OCI-LY3 (cell line): ENCODE results near the gene KRTAP5-6.
"Not testable (repeated sequence)": the region's sequence is repeated elsewhere in the genome, so short reads cannot be mapped to it uniquely, and the experiment has no call there.

Source experiments
- H2AFZ ChIP-seq: fragments of 200-600, 300-600 bp; shearing (Covaris generic); 2 replicates; pipeline ENCODE4 v1.6.0; 2014; ENCODE audit warnings: antibody characterized with exemption, low read depth, low read length
- H3K27ac ChIP-seq: fragments of 200-600, 300-600 bp; sonication (generic); 2 replicates; pipeline ENCODE4 v1.5.1; 2014; ENCODE audit warnings: mild to moderate bottlenecking, low read length, moderate library complexity, mixed read lengths
- H3K27me3 ChIP-seq: fragments of 200-600, 300-600 bp; sonication (generic); 2 replicates; pipeline ENCODE4 v1.6.1; 2014; ENCODE audit warnings: low read depth, low read length, mixed read lengths
- H3K36me3 ChIP-seq: fragments of 200-600, 300-600 bp; sonication (generic); replicated peaks from 2 replicates; pipeline ENCODE3; 2014; ENCODE audit warnings: low read depth, low read length, mixed read lengths
- H3K4me1 ChIP-seq: fragments of 300-600, 200-600 bp; sonication (generic); 2 replicates; pipeline ENCODE4 v1.6.1; 2014; ENCODE audit warnings: low read length, mixed read lengths
- H3K4me2 ChIP-seq: fragments of 200-600, 300-600 bp; sonication (generic); 2 replicates; pipeline ENCODE4 v1.6.1; 2014; ENCODE audit warnings: low read length, mixed read lengths
- H3K4me3 ChIP-seq: fragments of 300-600, 200-600 bp; sonication (generic); 2 replicates; pipeline ENCODE4 v1.5.1; 2014; ENCODE audit warnings: antibody characterized with exemption, mild to moderate bottlenecking, low read length, moderate library complexity
- H3K79me2 ChIP-seq: fragments of 300-600, 200-600 bp; shearing (Covaris generic); 2 replicates; pipeline ENCODE4 v1.6.1; 2014; ENCODE audit warnings: mild to moderate bottlenecking, low read length, mixed read lengths
- H3K9ac ChIP-seq: fragments of 300-600, 200-600 bp; shearing (Covaris generic); 2 replicates; pipeline ENCODE4 v1.6.0; 2014; ENCODE audit warnings: mild to moderate bottlenecking, low read length, moderate library complexity
- H3K9me3 ChIP-seq: fragments of 200-600, 300-600 bp; shearing (Covaris generic); 2 replicates; pipeline ENCODE4 v1.6.1; 2014; ENCODE audit warnings: low read length, mixed read lengths; ENCODE audit not compliant: insufficient read depth
- H4K20me1 ChIP-seq: fragments of 200-600, 300-600 bp; sonication (generic); 2 replicates; pipeline ENCODE4 v1.6.1; 2016; ENCODE audit warnings: low read length, mixed read lengths; ENCODE audit not compliant: insufficient read depth
- EZH2phosphoT487 ChIP-seq: fragments of 200-600 bp; shearing (Covaris generic); IDR thresholded peaks from 2 replicates; pipeline ENCODE4 v1.6.1; 2018; ENCODE audit warnings: antibody characterized with exemption, mixed run types, low read depth
- TF ChIP-seq, protein P1 (sequence below): fragments of 200-600, 300-600 bp; sonication (generic); IDR thresholded peaks from 2 replicates; pipeline ENCODE4 v1.5.1; 2014; ENCODE audit warnings: antibody characterized with exemption, low read length, low read depth

Gene KRTAP5-6

DNA sequence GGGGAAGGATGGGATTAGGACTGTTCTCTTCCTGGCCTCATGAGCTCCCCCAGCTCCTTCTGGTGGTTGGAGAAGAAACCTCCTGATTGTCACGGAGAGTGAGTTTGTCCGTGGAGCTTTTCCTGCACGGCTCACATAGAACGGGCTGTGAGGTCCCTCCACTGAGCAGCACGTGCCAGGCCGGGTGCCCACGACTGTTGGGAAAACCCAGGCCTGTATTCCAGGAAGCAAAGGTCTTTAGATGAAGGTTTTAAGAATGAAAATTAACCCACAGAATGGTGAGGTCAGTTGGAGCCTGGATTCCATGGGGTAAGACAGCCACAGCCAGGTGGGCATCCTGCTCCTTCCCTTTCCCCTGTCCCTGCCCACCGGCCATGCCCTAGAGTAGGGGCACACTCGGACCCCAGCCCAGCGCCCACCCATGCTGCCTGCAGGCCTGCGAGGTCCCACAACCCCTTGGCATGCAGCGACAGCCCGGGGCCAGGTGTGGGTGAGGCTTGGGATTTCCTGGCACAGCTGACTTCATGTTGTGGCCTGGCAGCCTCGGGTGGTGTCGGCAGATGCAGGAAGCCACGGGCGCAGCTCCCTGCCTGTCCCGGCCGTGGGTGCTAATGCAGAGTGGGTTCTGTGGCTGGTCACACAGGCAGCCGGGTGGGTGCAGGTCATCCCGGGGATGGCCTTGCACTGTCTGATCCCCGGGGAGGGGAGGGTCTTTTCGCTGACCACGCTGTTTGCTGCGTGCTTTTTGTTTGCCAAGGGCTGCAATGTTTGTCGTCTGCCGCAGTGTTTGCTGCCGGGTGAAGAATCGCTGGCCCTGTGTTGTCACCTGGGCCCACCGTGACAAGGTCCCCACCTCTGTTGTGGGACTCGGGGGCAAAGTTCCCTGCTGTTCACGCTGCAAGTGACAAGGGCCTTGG is 7.5 kb upstream of the KRTAP5-6 start:
- not testable (repeated sequence) for H4K20me1 ChIP-seq, H2AFZ ChIP-seq, H3K4me2 ChIP-seq, H3K4me3 ChIP-seq, H3K79me2 ChIP-seq, H3K27ac ChIP-seq, H3K9me3 ChIP-seq, H3K4me1 ChIP-seq, H3K9ac ChIP-seq, H3K36me3 ChIP-seq
- H3K27me3 ChIP-seq = peaks cover 10% of the 10 kb centered on the region

DNA sequence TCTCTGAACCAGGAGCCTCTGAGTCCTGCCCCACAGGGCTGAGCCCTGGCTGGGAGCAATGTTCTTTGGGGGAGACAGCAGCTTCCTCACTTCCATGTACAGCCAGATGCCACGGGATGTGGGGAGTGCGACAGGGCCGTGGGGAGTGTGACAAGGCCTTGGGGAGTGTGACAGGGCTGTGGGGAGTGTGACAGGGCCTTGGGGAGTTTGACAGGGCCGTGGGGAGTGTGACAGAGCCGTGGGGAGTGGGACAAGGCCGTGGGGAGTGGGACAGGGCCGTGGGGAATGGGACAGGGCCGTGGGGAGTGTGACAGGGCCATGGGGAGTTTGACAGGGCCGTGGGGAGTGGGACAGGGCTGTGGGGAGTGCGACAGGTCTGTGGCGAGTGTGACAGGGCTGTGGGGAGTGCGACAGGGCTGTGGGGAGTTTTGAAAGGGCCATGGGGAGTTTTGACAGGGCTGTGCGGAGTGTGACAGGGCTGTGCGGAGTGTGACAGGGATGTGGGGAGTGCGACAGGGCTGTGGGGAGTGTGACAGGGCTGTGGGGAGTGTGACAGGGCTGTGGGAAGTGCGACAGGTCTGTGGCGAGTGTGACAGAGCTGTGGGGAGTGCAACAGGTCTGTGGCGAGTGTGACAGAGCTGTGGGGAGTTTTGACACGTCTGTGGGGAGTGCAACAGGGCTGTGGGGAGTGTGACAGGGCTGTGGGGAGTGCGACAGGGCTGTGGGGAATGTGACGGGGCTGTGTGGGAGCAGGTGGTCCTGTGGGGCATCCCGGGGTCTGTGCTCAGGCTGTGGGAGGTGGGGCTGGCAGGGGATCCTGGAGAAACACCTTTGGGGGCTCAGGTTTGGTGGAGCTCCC is 6.6 kb upstream of the KRTAP5-6 start:
- TF ChIP-seq, protein P1, sequence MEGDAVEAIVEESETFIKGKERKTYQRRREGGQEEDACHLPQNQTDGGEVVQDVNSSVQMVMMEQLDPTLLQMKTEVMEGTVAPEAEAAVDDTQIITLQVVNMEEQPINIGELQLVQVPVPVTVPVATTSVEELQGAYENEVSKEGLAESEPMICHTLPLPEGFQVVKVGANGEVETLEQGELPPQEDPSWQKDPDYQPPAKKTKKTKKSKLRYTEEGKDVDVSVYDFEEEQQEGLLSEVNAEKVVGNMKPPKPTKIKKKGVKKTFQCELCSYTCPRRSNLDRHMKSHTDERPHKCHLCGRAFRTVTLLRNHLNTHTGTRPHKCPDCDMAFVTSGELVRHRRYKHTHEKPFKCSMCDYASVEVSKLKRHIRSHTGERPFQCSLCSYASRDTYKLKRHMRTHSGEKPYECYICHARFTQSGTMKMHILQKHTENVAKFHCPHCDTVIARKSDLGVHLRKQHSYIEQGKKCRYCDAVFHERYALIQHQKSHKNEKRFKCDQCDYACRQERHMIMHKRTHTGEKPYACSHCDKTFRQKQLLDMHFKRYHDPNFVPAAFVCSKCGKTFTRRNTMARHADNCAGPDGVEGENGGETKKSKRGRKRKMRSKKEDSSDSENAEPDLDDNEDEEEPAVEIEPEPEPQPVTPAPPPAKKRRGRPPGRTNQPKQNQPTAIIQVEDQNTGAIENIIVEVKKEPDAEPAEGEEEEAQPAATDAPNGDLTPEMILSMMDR = no peak
- no peak for TF ChIP-seq EZH2phosphoT487
- no peaks in the 10 kb centered on the region for H3K79me2 ChIP-seq
- H3K9me3 ChIP-seq = no peaks in the 10 kb centered on the region
- no peaks in the 10 kb centered on the region for H4K20me1 ChIP-seq
- H3K4me3 ChIP-seq = no peak overlapping the region
- H3K9ac ChIP-seq = no peak overlapping the region
- H3K27me3 ChIP-seq = peaks cover 16% of the 10 kb centered on the region
- no peak overlapping the region for H2AFZ ChIP-seq
- no peaks in the 10 kb centered on the region for H3K4me1 ChIP-seq
- H3K27ac ChIP-seq = no peak overlapping the region
- no peaks in the 10 kb centered on the region for H3K36me3 ChIP-seq
- no peak overlapping the region for H3K4me2 ChIP-seq

DNA sequence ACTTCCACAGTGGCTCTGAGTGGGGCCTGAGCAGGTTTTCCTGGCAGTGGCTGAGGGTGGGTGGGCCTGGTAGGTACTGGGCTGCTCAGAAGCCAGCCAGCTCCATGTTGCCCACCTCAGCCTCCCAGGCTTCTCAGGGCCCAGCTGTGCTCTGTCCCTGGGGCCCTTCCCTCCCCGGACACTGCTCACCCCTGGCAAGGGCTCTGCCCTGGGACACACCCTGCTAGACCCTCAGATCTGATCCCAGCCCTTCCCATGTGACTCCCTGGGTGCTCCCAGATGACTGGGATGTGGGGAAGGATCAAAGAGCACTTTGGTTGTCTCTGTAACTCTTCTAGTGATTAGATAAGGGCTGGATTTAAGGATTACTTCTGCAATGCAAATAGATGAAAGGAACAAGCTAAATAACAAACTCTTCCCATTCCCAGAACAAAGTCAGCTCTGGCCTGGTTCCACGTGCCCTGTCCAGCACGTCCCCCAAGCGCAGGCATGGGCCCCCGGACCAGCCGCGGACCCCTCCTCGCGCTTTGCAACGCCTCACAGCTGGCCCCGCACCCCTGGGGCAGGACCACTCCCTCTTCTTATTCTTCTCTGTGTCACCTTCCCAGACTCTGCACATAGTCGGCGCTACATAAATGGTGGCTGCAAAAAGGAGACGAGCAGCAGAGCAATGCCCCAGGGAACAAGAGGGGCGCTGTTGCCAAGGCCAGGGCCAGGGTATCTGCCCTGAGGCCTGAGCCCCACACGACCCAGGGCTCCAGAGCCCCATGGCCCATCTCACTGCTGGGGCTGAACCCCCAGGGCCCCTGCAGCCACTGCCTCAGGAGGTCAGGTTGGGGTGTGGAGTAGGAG is 5.7 kb upstream of the KRTAP5-6 start:
- H3K4me2 ChIP-seq = no peak overlapping the region
- no peak overlapping the region for H3K27ac ChIP-seq
- H3K36me3 ChIP-seq = no peaks in the 10 kb centered on the region
- H2AFZ ChIP-seq = no peak overlapping the region
- no peaks in the 10 kb centered on the region for H3K9me3 ChIP-seq
- H3K4me3 ChIP-seq = no peak overlapping the region
- no peaks in the 10 kb centered on the region for H3K79me2 ChIP-seq
- no peak overlapping the region for H3K9ac ChIP-seq
- H3K4me1 ChIP-seq = no peaks in the 10 kb centered on the region
- H3K27me3 ChIP-seq = peaks cover 24% of the 10 kb centered on the region
- H4K20me1 ChIP-seq = no peaks in the 10 kb centered on the region
- TF ChIP-seq, protein P1 = no peak
- no peak for TF ChIP-seq EZH2phosphoT487

DNA sequence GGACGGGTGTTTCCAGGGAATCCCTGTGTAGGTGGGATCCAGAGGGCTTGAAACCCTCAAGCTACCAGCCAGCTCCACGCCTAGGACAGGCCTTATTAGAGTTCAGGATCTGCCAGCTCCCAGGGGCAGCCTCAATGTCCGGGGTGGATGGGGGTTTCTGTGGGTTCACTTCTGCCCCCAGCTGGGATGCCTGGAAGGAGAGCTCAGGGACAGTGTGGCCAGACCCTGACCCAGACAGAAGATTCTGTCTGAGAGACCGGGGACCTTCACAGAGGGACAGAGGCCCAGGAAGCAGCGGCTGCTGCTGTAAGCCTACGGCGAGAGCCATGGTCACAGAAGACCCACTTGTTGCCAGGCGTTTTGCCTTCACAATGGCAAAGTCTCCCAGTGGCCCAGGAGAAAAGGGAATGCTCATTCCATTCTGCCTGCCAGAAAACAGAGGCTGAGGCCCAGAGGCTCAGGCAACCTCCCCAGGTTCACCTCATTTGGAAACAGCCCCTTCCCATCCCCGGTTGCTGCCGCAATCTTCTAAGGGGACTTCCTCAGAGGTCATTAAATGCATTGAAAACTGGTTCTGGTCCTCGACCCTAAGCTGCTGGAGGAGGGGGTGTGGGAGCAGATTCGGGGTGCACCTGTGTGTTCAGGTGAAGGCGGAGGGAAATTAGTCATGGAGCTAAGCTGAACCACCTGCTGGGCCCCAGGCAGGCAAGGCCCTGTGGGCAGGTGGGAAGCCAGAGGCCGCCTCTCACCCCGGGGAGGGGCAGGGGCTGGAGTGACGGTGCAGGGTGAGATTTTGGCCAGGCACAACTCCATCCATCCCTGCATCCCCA is 4.9 kb upstream of the KRTAP5-6 start:
- Histone ChIP-seq H3K27ac (no peak overlapping the region), H3K4me3 (no peak overlapping the region), H3K4me1 (no peaks in the 10 kb centered on the region), H3K9ac (no peak overlapping the region), H3K9me3 (no peaks in the 10 kb centered on the region), H3K27me3 (peaks cover 32% of the 10 kb centered on the region), H3K36me3 (no peaks in the 10 kb centered on the region), H3K79me2 (no peaks in the 10 kb centered on the region), H2AFZ (no peak overlapping the region), H4K20me1 (no peaks in the 10 kb centered on the region), H3K4me2 (no peak overlapping the region)
- no peak for TF ChIP-seq EZH2phosphoT487
- TF ChIP-seq, protein P1 = no peak
